Head of caudate nucleus (tissue), 42 donors: ENCODE measurements around the gene ALG12.
"Not testable (repeated sequence)": the region's sequence is repeated elsewhere in the genome, so short reads cannot be mapped to it uniquely, and the experiment has no call there.

ENCODE experiments used
- DNase-seq, 42 donors: peaks; one replicate each; pipeline versions ENCODE4 v3.0.0 to v3.0.0-alpha.2; 2020 to 2021; ENCODE audit warnings: mixed read lengths in 7 of 42
- intact Hi-C: fragments of 100-400 bp; cut with DNase I; formaldehyde crosslinking; loops from one replicate; pipeline ENCODE4 v1.15.0; 2022

The ALG12 gene

DNA sequence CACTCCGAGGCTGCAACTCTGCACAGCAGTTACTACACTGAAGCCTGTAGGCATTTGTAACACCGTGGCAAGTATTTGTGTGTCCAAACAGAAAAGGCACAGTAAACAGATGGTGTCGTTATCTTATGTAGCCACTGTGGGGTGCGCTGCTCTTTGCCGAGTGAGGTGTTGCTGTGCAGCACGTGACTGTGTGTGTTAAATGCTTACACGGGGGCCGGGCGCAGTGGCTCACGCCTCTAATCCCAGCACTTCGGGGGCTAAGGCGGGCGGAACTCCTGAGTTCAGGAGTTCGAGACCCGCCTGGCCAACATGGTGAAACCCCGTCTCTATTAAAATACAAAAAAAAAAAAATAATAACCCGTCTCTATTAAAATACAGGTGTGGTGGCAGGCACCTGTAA, 53.1 kb downstream of the ALG12 start:
- peak in 3 of 42 donors; percentile 5 to 19 (median 12) for DNase-seq
- intact Hi-C loops, result loop anchor here (5.0 kb wide), 1 partner anchor 42 kb away; no protein-coding TSS in a partner anchor

DNA sequence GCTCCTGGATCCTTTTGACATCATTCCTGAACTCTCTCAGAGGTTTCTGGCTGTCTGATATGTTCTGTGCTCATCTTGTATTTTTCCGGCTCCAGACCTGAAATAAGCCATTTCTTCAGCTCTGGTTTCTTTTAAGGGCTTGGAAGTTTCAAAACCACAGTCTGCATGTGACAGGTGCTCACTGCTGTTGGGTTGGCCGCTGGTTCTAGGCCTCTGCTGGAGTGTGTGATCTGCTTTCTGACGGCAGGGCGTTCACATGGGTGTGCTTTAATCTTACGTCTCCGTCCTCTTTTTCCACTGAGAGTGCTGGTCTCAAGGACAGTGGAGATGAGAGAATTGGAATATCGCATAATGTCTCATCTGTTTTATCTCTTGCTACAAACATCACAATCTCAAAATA, 54.3 kb downstream of the ALG12 start:
- intact Hi-C loops, result no loop called here
- DNase-seq, result peak in 3 of 42 donors; percentile 2 to 4 (median 2)

DNA sequence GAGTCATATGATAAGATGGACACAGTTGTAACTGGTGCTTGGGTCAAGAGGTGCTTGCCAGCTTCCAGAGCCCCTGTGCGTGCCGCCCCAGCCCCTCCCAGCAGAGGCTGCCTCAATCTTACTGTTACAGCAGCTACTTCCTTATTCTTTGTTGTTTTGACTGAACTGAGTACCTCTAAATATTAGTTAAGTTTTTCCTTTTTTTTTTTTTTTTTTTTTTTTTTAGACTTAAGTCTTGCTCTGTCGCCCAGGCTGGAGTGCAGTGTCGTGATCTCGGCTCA, 55.8 kb downstream of the ALG12 start:
- peak in 1 of 42 donors; percentile 1 for DNase-seq
- intact Hi-C loops, result no loop called here

DNA sequence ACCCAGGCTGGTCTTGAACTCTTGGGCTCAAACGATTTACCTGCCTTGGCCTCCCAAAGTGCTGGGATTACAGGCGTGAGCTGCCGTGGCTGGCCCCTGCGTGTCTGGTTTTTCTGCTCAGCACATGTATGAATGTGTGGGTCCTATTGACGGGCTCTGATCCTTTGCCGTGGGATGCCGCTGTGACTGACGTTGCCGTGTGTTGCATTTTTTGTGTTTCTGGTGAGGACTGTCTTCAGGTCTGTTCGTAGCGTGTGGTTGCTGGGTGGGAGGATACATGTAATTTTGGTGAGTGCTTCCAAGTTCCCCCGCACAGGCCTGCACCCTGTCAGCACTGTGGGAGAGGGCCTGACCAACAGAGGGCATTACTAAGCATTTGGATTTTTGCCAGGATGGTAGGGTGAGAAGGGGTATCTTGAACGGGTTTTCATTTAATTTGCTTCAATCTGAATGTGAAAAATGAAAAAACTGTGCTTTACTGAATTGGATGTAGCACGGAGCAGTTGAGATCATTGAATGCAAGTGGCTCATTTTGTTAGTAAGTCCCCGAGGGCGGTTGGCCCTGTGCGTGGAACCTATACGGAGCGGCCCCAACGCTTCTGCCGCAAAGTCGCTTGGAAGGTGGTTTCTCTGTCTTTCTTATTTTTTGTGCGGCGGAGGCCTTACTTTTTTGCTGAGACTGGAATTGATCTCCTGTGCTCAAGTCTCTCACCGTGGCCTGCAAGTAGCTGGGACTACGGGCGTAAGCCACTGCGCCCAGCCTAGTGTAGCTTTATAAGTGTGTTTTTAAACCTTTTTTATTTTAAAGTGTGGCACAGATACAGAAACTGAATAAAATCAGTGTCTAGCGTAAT, 56.4 kb downstream of the ALG12 start:
- peak in 2 of 42 donors; percentile 7 to 26 for DNase-seq
- intact Hi-C loops, result no loop called here

DNA sequence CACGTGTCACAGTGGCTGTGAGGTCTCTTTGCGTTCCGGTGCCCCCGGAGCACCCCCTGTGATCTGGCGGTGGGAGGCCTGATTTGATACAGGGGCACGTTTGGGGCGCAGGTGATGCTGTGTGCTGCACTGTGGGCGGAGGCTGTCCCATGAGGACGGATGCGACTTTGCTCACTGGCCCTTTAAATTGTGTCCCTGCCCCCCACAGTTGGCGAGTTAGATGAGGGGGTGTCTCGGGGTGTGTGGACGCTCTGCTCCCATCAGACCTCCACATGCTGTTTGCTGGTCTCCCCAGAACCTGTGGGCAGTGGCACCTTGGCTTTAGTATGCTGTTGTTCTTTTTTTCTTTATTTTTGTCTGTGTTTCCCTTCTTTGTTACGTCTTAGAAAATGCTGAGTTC, 59.4 kb downstream of the ALG12 start:
- DNase-seq, result peak in 1 of 42 donors; percentile 14
- intact Hi-C loops, result no loop called here

DNA sequence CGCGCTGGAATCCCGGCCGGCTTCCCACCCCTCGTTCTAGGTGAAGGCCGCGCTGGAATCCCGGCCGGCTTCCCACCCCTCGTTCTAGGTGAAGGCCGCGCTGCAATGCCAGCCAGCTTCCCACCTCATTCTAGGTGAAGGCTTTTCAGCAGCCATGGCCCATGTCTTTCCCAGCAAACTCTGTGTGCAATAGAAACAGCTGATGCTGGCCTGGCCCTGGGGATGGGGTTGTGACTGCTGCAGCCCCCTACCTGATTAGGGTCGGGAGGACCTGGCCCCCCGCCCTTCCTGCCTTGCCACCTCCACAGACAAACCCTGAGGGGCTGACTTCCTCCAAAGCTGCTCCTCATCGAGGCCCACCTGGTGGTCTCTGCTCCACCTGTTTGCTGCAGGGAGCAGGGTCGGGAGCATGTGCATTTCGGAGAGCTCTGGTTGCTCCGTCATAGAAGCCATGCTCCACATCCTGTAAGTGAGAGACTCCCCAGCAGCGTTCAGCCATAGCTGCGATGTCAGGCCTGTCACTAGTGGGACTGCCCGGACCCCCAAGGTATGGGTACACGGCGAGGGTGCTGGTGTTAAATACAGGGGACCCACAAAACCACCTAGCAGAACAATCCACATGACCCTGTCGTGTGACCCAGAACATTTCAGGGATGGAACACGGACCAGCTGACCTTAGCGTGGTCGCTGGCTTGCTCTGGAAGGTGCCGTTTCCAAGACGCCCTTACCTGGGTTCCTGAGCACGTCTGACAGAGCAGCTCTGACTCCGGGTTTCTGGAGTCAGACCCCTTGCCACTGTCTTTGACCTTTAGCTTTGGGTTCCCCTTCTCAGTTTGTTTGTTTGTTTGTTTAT, 61.2 kb downstream of the ALG12 start:
- no peak for DNase-seq
- intact Hi-C loops, result no loop called here

DNA sequence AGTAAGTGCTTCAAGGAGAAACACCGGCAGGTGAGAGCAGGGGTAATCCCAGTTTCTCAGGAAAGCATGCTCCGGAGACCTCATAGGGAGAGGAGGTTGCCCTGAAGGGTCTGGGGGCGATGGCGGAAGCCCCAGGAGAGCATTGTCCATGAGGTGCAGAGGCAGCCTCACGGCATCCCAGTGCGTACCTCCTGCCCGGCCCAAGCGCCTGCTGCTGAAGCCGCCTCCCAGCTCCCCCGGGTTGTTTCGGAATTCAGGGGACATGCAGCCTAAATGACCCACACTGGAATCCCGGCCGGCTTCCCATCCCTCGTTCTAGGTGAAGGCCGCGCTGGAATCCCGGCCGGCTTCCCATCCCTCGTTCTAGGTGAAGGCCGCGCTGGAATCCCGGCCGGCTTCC, 61.9 kb downstream of the ALG12 start:
- intact Hi-C loops, result no loop called here
- peak in 1 of 42 donors; percentile 15 for DNase-seq

DNA sequence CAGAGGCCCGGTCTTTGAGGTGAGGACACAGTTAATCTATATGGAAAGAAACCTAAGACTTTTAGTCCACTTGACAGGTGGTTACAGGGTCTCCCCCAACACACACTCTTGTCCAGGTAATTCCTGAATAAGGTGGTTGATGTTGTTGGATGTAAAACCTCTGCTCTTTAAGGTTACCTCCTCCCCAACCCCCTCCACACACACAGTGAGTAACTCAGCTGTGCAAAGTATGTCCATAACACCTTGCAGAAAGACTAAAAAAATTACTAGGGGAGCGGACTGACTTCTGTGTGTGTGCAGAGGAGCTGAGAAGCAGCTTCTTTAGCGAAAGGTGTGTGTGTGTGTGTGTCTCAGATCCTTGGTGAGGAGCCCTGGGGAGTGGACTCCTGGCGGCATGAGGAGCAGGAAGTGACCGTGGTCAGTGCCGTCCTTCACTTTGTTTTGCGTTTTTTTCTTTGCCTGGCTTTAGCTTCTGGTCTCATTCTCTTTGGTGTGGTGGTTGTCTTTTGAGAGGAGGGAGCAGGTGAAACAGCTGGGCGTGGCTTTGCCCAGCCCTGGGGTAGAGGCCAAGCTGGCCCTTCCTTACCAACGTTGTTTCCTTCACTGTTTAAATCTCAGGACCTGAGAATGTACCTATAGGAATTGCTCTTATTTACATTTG, 62.9 kb downstream of the ALG12 start:
- no peak for DNase-seq

DNA sequence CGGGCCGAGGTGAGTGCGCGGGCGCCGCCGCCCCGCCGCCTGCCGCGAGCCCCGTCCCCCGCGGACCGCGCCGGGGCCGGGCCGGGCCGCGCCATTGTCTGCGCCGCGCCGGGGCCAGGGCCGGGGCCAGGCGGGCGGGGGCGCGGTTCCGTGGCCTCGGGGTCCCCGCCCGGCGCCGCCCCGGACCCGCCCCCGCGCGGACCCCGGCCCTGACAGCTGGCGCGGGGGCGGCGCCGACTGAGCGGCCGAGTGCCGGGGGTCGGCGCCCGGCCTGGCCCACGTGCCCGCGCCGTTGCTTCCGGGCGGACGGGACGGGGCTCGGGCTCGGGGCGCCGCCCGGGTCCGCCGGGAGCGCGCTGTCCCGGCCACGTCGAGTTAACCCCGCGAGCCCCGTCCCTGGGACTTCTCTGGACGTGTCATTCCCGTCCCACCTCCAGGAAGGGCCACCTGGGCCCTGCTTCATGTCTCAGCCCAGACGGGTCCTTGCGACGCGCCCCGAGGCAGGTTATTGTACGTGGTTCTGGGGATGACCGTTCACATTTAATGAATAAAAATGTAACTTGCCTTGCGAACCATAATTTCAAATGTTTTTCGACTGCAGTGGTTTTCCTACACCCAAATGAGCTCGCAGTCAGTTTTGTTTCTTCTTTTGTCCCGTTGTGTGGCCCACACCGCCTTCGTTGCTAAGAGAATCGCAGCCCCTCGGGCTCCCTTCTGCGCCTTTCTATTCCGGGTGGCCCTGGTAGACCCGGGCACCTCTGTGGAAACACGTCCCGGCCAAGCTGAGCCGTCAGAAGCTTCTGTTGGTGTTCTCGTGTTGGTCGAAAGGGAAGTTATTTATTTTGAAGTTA, 64.0 kb downstream of the ALG12 start:
- DNase-seq, result peak in 26 of 42 donors; percentile 10 to 64 (median 29)
- intact Hi-C loops, result loop anchor here (2.0 to 5.0 kb wide), 2 partner anchors 25 to 63 kb away; partner anchors contain the start of genes ALG12 and CRELD2

More for the DNA sequence above, 62.9 kb downstream of the ALG12 start:
- intact Hi-C loops, result no loop called here

DNA sequence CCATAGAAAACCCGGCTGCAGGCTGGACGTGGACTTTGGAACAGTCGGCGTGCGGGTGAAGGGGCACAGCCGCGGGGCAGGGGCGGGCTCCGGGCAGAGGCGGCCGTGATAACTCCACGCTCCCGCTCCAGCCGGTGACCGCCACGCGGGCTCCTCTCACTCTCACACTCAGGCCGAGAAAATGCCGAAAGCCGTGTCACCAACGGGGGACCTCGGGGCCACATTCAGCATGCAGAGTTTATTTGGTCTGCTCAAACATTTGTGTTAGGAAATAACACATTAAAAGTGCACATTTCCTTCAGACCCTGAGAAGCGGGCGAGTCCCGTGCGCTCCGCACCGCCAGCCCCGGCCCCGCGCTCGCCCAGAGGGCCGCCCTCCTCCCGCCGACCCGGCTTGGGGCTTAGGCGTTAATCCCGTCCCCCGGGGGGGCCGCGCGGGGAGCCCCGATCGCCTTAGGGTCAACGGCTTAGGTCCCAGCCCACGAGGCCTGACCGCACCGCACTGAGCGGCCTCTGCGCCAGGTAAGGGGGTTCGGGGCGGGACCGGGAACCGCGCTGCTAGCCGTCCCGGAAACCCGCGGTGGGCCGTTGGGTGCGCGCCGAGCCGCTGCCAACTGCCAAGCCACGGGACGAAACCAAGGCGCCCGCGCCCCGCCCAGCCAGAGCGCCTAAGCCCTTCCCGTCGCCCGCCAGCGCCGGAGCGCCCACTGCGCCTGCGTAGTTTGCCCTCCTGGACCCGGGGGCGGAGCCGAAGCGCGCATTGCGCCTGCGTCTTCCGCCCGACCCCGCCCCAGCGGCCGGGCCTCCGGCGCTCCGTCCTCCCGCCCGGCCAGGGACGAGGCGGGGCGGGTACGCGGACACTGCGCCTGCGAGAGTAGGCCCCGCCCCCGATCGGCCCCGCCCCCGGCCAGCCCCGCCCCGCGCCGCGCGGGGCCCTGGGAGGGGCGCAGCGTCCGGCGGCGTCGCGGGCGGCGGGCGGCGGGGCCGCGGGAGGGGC, 65.0 kb downstream of the ALG12 start, which contains the start of gene ZBED4:
Gene ZBED4, plus strand, starts transcription at position 947 of the 997 bp plus-strand sequence. CDS start 29,819 bp downstream, outside the sequence.
- intact Hi-C loops, result loop anchor here (2.0 to 5.0 kb wide), 2 partner anchors 24 to 64 kb away; partner anchors contain the start of genes ALG12 and CRELD2
- DNase-seq, result peak; percentile 81 to 98 (median 95)

DNA sequence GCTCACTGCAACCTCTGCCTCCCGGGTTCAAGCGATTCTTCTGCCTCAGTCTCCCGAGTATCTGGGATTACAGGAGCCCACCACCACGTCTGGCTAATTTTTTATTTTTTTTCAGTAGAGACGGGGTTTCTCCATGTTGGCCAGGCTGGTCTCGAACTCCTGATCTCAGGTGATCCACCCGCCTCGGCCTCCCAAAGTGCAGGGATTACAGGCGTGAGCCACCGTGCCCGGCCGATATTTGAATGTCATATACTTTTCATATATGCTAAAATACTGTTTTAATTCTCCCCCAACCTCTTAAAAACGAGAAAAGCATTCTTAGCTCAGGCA, 65.7 kb downstream of the ALG12 start:
- DNase-seq, result not testable (repeated sequence)
- intact Hi-C loops, result loop anchor here (2.0 to 5.0 kb wide), 2 partner anchors 24 to 65 kb away; partner anchors contain the start of genes ALG12 and CRELD2

DNA sequence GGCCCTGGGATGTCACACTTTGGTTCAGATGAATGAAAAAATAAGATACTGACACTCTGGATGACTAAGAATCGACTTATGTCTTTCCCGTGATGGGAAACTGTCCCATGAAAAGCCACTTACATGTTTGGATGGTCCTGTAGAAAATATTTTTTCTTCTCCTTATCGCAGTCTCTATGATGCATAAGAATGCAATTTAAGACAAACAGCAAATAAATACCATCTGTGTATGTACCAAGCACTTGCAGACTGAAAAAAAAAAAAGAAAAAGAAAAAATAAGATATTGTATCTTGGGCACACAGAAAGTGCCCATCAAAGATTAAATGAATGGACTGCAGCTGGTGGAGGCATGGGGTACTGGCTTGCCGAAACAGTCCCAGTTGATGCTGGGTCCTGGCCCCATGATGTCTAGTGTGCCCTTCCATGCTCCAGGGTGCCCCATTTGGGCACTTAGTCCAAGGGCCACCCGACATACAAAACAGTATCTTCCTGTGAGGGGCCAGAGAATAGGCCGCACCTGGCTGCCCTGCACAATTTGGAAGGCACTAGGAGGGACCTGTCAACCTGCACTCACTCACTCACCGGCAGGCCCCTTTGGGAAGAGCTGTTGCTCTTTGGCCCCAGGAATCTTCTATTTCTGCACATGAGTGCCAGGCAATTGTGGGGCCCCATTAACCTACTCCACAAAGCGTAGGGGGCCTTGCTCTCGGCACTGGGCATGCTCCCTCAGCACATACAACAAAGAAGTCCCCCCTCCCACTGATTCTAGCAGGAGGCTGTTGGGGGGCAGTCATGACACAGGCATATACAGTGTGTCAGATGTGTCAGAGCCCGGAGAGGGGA, 67.1 kb downstream of the ALG12 start:
- peak in 1 of 42 donors; percentile 27 for DNase-seq
- intact Hi-C loops, result loop anchor here (5.0 kb wide), 1 partner anchor 66 kb away; the partner anchor contains the start of genes ALG12 and CRELD2
